Activated naive CD4-positive, alpha-beta T cell treated with anti-CD3 and anti-CD28 coated beads, Interleukin-2, amount 50 U/mL, for 16 hours (primary cell): ENCODE measurements around the gene PTPN3.
"Not testable (repeated sequence)": the region's sequence is repeated elsewhere in the genome, so short reads cannot be mapped to it uniquely, and the experiment has no call there.

Source experiments
- DNase-seq: peaks from one replicate; pipeline ENCODE4 v3.0.0-alpha.2; 2020

PTPN3 gene

DNA sequence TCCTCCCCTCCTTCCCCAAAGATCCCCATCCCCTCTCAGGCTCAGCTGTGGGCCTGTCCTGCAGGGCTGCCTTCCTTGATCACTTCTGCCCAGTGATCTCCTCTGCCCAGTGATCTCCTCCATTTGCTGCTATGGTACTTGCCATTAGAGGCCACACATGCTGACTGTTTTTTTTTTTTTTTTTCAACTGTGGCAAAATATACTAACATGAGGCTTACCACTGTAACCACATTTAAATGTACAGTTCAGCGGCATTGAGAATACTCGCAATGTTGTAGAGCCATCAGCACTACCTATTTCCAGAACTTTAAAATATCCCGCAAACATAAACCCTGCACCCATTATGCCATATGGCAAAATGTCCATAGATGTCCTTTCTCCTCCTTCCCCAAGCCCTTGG is 115.5 kb downstream of the PTPN3 start:
- no peak for DNase-seq

DNA sequence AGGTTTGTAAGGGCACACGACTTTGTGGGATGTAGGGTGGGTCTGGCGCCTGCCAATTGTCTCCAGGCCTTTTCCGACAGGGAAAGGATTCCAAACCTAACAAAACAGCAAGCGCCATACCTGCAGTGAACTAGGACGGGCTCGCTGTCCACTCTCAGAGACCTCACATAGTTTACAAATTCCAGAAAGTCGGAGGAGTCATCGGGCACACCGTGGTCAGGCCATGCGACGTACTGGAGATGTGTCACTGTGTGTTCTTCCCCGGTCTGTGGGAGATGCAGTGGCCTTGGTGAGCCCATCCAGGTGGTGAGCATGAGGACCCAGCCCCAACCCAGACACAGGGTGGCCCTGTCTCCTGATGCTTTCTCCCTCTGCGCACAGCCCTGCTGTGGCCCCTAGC is 115.9 kb downstream of the PTPN3 start:
- DNase-seq, result no peak

DNA sequence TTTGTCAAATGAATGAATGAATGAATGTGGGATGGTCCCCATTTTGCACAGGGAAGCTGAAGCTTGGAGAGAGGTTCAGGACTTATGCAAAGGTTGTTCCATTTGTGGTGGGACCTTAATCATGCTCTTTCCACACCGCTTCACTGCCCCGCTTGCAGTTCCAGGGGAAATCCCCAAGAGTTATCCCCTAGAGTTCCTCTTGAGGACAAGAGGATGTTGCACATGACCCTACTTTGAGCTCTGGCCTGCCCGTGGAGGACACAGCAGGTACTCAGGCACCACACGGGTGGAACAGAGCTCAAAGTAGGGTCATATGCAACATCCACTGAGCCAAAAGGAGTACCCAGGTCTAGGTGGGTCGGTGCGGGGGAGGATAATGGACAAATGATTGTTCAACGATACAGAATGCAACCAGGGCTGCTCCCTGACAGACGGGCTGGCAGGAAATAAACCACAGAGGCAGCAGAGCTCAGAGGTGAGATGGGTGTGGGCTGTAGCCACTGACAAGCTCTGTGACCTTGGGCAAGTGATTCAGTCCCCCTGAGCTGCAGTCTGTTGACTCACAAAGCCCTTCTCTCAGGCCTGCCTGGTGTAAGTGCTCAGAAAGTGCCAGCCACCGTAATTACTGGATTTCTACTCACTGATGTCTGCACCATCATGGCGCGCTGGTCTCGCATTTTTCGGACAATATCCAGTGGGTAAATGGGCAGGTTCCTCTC is 116.9 kb downstream of the PTPN3 start:
- DNase-seq, result no peak

DNA sequence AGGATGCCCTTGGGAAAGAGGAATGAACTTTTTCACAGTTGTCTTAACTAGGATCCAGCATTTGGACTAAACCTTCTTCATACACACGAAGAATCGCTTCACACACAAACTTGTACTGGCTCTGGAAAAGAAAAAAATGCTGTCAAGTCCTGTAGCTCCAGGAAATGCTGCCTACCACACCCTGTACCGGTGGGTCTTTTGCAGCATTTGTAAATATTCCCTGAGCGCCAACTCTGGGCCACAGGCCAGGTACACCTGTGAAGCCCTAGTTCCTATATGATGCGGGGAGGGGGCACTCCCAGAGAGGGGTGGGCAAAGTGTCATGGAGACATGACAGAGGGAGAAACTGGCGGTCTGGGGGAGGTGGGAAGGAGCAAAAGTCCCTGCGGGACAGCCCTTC is 118.6 kb downstream of the PTPN3 start:
- no peak for DNase-seq

DNA sequence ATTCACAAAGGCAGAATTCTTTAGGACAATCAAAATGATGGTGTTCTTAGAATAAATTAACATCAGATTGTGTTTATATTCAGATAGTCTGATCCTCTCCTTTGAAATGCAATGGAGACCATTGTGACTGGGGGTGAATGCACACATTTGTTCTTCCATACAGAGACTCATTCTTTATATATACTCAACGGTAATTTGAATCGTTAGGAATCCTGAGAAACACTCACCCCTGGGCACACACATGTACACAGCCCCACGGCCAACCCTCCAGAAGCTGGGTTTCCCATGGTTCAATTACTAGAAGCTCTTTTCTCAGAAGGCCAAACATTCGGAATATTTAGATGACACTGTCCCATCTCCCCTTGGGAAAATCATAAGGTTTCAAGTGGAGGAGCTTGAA is 119.8 kb downstream of the PTPN3 start:
- no peak for DNase-seq

DNA sequence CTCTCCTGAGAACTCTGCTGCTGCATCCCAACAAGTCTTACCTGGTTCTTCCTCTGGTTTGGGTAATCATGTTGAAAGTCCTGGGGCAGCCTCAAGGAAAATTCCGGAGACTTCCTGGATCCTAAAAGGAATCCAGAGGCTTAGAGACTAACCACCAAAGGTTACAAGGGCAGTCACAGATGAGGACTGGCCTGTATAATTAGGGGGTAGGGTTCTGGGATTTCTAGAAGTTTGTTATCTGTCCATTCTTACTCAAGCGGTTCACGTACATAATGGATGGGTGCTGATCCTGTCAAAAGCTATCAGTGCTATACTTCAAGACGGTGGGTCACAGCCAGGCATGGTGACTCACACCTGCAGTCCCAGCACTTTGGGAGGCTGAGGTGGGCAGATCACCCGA is 125.9 kb downstream of the PTPN3 start:
- no peak for DNase-seq

DNA sequence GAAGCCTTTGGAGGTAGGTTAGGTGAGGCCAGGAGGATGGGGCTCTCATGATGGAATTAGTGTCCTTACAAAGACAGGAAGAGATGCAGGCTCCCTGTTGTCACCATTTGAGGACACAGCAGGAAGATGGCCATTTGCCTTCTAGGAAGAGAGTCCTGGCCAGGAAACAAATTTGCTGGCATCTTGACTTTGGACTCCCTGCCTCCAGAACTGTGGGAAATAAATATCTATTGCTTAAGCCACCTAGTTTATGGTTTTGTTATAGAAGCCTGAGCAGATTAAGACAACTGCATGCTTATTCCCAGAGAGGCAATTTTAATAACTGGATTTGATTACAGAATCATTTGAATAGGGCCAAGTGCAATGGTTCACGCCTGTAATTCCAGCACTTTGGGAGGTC is 126.7 kb downstream of the PTPN3 start:
- no peak for DNase-seq

DNA sequence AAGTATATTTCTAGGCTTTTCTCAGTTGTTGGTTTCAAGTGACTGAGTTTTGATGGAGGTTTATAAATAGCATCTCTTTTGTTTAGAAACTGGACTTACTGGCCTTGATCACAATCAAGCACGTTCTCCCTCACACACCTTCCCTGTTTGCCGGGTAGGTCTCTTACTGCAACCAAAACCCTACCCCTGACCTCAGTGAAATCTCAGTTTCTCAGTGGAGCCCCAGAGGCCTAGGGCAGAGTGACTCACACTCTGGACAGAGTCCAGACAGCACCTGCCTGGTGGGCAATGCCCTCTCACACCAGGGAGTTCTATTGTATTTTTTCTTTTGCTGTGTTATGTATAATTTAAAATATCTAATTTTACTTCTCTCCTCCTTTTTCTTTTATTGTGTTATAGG is 128.8 kb downstream of the PTPN3 start:
- no peak for DNase-seq

DNA sequence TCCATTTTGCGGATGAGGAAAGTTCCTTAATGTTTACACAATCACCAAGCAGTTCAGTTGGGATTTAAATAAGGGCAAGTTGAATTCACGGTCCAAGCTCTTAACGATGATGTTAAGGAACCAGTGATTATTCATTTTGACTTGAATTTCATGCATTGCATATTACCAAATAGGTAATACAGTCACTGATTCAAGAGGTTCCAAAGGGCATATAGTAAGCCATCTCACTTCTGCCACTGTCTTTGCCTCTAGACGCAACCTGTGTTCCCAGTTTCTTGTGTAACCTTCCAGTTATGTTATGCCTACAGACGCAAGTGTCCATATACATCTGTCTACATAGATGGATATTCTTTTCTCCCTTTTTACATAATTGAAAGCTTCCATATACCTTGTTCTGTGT is 137.3 kb downstream of the PTPN3 start:
- DNase-seq, result no peak

DNA sequence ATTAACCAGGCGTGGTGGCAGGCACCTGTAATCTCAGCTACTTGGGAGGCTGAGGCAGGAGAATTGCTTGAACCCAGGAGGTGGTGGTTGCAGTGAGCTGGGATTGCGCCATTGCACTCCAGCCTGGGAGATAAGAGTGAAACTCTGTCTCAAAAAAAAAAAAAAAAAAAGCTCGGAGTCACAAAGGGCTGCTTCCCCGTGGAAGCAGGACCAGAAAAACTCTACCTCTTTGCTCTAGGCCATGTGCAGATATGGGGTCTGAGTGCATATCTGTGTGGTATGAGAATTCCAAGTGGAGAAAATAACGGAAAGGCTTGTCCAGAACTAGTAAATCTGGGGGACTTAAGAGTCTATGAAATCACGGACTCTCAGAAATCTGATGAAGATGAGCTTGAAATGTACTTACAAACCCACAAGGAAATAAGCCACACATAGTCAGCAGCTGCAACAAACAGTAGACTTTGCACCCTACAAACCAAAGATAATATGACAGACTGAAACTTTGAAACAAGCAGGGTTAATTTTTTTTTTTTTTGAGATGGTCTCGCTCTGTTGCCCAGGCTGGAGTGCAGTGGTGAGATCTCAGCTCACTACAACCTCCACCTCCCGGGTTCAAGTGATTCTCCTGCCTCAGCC is 139.0 kb downstream of the PTPN3 start:
- DNase-seq, result not testable (repeated sequence)

DNA sequence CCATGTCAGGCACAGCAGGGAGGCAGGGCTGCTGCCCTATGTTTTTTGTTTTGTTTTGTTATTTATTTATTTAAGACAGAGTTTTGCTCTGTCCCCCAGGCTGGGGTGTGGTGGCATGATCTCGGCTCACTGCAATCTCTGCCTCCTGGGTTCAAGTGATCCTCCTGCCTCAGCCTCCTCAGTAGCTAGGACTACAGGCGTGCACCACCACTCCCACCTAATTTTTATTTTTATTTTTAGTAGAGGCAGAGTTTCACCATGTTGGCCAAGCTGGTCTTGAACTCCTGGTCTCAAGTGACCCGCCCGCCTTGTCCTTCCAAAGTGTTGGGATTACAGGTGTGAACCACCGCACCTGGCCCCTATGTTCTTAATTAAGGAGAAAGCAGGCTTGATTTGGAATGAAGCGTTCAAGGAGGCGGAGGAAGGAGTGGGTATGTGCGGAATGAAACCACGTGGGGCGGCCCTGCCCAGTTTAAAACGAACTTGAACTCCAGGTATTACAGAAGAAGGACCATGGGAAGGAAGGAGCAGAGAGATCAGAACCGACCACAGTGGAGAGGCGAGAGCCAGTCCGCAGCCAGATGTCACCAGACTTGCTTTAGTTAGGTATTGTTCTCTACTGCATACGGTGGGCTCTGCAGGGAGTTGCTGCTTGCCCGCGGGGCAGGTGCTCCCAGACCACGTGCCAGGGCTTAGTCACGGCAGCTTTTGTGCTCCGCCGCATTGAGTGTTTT is 142.4 kb downstream of the PTPN3 start:
- no peak for DNase-seq

DNA sequence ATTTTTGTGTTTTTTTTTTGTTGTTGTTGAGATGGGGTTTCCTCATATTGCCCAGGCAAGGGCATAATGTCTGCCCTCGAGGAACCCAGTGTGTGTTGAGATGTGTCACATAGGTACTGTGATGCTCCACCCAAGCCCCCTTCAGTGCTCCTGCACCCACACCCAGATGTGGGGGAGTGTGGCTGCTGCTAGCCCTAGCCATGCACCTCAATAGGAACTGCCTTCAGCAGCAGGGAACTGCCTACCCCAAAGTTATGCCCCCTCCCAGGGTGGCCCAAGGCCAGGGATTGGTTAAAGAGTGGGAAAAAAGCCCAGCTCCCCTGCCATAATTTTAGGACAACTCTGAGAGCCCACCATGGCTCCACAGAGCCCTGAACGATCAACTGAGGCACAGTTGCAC is 143.9 kb downstream of the PTPN3 start:
- no peak for DNase-seq

DNA sequence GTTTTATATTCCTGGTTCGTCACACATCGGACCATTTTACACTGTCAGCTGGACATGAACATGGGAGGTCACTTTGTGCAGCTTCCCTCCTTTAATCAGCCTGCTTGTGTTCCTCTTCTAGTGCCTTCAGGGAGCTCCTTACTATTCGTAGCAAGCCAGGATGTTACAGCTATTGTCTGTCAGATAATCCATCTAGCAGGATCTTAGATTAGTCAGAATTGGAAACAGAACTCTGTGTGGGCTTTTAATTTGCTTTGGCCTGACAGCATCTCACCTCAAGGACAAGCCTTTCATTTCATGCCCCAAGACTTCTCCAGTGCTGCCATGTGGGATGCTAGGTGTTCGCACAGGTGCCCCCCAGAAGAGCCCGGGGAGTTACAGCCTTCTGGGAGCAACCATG is 147.1 kb downstream of the PTPN3 start:
- DNase-seq, result no peak

DNA sequence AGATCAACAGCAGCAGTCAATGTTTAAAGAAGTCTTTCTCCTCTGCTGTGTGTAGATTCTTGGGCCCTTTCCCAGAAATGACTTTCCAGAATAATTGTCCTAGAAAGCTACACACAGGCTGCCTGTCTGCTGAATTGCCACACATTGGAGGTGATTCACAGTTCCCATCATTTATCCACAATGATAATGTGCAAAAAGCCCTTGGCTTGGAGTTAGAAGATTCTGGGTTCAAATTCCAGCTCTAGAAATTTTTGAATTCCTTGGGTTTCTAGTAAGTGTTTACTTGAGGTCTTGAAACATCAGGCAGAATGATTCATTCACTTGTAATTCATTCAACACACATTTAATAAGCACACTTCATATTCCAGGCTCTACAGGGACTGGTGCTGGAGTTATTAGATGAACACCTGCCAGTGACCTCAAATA is 148.7 kb downstream of the PTPN3 start:
- DNase-seq, result no peak

DNA sequence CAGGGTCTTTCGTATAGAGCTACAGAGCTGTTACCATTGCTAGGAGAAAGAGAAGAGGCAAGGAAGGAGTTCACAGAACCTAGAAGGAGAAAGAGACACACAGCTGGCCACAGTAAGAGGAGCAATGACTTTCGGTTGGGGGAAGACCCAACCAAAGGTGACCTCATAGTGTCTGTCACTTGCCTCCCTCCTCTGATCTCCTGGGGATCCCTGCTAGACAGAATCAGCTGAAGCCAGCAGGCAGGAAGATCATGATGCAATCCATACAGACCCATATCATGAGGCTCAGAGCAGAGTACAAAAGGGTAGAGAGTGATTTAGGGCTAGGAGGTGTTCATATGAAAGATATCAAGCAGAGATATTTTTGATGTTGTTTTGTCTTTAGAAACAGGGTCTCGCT is 151.2 kb downstream of the PTPN3 start:
- DNase-seq, result no peak

DNA sequence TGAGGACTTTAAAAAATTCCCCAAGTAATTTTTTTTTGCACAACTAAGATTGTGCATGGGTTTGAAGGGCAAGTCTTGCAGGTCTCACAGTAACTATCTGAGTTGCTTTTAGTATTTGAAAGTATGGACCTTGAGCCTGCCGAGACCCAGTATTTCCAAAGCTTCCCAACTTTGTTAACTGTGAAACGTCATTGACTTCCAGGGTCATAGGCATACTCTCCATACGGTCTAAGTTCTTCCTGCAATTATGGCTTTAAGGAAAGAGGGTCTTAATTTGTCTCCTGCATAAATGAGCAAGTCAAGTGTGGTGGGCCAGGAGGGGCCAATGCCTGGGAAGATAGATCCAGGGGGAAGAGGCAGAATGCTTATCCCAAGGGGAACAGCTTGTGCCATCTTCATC is 153.2 kb downstream of the PTPN3 start:
- DNase-seq, result no peak

DNA sequence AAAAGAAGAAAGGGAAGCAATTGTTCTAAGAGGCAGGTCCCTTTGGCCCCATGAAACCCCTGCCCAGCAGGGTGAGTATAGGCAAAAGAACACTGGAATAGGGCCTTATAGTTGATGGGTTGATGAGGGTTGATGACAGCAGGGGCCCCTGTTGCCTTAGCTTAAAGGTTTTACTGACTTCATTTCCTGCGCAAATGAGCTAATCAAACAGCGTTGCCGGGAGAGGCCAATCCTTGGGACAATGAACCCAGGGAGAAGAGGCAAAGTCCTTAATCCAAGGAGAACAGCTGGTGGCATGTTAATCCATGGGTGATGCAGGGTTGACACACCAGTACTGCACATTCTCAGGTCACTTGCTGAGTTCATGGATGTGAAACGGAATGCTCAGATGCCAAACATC is 155.2 kb downstream of the PTPN3 start:
- no peak for DNase-seq

DNA sequence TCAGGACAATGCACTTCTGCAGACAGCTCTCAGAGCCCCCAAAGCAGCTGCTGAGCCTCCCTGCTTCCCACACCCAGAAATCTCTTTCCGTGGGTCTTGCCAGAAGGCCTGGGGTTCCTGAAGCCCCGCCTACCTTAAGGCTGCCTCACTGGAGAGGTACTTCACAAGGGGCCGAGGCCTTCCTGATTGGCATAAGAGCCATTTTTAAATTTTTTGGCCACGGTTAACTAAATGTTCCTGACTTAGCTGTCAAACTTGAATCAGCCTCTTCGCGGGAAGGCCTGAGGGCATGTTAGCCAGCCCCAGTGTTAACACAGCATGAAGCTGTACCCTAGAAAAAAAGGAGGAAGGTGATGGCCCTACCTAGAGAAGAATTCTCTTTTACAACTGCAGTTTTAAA is 156.5 kb downstream of the PTPN3 start:
- no peak for DNase-seq

DNA sequence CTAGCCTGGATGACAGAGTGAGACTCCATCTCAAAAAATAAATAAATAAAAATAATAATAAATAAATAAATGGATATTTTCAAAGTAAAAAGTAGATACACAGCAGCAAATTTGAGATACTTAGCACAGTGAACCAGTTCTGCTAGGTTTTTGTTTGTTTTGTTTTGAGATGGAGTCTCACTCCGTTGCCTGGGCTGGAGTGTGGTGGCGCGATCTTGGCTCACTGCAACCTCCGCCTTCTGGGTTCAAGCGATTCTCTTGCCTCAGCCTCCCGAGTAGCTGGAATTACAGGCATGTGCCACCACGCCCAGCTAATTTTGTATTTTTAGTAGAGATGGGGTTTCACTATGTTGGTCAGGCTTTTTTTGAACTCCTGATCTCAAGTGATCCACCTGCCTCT is 157.1 kb downstream of the PTPN3 start:
- not testable (repeated sequence) for DNase-seq

DNA sequence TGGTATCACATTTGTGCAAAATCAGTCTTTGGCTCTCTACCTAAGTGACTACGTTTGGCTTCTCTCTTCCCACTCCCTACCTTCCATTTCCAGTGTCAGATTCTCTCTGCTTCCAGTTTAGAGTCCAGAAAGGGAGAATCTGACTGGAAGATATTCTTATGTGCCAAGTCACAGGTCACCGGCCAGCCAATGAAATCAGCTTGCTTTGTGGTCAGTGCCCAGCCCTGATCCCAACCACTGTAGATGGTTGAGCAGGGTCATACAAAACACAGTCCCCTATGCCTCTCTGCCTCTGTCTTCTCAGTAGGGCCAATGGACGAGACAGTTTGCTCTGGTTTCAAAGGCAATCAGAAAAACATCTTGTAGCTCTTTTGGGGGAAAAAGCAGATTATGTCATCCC is 161.7 kb downstream of the PTPN3 start:
- DNase-seq, result no peak

DNA sequence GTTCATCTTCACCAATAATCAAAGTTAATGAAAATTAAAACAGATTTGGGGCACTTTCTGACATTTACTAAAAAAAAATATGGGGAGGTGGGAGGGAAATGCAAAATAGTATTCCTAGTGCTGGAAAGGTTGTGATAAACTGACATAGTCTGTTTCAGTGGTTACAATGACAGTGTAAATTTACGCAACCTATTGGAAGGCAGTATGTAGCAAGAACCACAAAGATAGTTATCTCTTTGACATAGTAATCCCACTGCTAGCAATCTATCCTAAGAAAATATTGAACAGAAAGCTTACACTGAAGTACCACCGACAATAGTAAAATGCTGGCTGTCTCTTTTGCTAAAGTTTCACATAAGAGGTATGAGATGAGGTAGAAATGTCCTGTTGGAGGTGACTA is 162.2 kb downstream of the PTPN3 start:
- DNase-seq, result no peak

DNA sequence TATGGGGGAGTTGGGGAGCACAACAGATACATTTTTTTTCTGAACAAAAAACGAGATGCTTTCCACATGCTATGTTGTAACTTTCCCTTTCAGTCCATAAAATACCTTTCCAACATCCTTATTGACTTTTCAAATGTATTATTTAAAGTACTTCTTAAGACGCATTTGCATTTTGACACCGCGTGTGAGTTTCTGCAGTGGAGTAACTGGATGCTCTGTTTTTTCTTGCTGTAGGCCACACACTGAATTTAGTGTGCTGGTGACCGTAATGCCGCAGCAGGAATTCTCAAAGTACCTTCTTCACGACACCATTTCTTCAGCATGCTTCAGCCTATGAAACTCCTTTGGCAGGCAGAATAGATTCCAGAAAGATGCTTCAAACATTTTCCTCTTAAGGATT is 163.0 kb downstream of the PTPN3 start:
- DNase-seq, result no peak

DNA sequence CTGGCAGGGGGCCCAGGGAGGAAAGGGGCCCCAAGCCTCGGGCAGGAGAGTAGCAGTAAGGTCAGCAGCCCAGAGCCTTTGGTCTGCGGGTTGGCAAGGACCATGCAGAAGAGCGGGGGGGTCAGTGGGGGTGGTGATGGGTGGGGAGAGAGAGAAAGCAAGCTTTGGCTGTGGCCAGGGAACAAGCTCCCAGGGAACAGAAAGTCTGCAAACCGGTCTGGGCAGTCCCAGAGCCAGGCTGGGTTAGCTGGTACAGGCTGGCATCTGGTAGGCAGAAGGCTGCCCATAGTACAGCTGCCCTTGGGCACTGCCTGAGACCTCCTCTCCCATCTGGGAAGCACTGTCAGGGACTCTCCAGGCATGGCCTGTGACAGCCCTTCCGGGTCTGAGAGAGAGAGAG is 166.8 kb downstream of the PTPN3 start:
- no peak for DNase-seq

DNA sequence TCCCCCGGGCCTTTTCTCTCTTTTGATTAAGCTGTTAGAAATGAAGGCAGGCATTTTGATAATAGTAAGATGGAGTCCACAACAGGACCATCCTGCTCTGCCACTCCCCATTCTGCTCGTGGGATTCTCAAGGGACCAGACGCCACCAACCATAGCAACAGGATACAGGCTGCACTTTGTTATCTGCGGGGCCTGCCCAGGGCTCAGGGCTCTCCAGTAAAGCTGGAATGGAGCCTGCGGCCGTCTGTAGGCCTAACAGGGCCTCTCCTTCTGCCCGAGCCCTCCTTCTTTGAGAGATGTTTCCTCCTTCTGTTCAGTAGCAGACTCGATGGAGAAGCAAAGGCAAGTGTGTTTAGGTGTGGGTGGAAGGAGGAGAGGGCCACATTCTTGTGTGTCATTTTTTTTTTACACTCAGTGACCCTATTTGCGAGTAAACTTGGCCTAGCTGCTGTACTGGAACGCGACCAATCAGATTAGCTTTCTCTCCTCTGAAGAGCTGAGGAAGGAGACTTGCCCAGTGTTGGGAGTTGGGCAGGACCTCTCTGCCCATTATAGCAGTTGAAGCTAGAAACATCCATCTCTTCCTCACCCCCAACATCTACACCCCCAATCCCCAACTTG is 168.4 kb downstream of the PTPN3 start:
- DNase-seq, result no peak
